Fibroblast of skin of right quadriceps (primary cell): ENCODE data around the gene ZSCAN18.
"Not testable (repeated sequence)": the region's sequence is repeated elsewhere in the genome, so short reads cannot be mapped to it uniquely, and the experiment has no call there.

Source experiments
- DNase-seq: peaks from one replicate; pipeline ENCODE4 v3.0.0-alpha.2; 2013

ZSCAN18 gene

DNA sequence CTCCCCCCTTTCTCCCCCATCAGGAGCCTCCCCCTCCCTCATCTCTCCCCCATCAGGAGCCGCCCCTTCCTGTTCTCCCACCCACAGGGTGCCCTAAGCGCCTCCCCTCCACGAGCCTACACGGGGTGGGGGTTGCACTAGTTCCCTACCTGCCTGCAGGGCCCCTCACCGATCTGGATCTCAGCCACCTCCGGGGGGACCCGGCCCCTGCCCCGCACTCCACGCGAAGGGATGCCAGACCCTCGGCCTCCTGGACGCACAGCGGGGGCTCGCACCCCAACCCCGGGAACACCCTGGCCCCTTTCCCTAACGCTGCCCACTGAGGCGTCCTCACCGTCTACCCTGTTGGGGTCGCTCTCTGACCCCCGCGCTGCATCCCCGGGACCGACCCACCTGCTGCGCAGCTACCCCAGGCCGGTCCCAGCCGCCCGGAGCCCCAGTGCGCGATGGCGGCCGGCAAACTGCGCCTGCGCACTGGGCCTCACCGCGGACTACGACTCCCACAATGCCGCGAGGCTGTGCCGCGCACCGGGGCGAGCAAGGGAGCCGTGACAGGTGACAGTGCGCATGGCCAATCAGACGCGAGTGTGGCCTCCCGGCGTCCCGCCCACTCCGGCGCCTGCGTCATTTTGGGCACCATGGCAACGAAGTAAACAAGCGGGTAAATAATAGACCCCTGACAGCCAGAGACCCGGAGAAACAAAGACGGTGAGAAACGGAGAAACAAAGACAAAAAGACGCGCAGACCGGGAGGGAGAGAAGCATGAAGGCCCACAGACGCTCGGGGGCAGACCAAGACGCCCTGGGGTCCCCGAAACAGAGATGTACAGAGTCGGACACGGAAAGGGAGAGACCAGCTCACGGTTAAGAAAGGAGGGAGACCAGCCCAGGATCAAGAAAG is at the start of gene ZSCAN18:
TSS of gene ZSCAN18 (minus strand) at position 451 of the 901 bp plus-strand sequence. CDS start 7,964 bp downstream, outside the sequence.
- DNase-seq, result peak; percentile 95

DNA sequence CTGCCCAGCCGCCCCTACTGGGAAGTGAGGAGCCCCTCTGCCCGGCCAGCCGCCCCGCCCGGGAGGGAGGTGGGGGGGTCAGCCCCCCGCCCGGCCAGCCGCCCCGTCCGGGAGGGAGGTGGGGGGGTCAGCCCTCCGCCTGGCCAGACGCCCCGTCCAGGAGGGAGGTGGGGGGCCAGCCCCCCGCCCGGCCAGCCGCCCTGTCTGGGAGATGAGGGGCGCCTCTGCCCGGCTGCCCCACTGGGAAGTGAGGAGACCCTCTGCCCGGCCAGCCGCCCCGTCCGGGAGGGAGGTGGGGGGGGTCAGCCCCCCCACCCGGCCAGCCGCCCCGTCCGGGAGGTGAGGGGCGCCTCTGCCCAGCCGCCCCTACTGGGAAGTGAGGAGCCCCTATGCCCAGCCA is 49.4 kb upstream of the ZSCAN18 start:
- not testable (repeated sequence) for DNase-seq

DNA sequence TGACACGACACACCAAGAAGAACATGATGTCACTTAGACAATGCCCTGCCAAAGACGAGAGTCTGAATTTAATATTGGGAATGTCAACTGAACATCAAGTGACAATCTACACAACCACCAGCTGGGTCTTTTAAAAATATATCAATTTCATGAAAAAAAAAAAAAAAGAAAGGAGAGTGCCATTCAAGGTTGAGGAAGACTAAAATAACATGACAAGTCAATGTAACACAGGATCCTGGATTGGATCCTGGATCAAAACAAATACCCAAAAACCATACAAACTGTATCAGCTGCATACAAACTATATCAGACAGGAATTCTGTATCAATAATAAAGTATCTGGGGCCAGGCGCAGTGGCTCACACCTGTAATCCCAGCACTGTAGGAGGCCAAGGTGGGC is 47.8 kb upstream of the ZSCAN18 start:
- no peak for DNase-seq

- DNase-seq, result no peak
Measured at GRCh38 chr19:58134244-58134643, 36.2 kb upstream of the ZSCAN18 start.

GRCh38 chr19:58129284-58129683 is 31.3 kb upstream of the ZSCAN18 start:
- no peak for DNase-seq

DNA sequence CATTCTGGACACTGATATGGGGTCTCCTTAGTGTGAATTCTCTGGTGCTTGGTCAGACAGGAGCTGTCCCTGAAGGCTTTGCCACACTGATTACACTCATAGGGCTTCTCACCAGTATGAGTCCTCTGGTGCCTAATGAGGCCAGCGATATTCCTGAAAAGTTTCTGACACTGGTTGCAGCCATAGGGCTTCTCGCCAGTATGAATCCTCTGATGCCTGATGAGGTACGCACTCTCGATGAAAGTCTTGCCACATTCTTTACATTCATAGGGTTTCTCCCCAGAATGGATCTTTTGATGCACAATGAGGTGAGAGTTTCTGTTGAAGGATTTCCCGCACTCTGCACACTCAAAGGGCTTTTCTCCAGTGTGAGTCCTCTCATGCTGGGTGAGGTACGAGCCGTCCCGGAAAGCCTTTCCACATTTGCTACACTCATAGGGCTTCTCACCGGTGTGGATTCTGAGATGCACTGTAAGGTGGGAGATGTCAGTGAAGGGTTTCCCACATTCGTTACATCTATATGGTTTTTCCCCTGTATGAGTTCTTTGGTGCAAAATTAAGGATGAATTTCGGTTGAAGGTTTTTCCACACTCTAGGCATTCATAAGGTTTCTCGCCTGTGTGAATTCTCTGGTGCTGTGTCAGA is 30.1 kb upstream of the ZSCAN18 start:
- peak; percentile 6 for DNase-seq

DNA sequence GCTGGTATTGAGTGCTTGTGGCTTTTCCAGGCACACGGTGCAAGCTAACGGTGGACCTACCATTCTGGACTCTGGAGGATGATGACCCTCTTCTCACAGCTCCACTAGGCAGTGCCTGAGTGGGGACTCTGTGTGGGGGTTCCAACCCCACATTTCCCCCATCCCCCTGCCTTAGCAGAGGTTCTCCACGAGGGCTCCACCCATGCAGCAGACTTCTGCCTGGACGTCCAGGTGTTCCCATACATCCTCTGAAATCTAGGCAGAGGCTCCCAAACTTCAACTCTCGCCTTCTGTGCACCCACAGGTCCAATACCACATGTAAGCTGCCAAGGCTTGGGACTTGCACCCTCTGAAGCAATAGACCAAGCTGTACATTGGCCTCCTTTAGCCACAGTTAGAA is 25.3 kb upstream of the ZSCAN18 start:
- no peak for DNase-seq

DNA sequence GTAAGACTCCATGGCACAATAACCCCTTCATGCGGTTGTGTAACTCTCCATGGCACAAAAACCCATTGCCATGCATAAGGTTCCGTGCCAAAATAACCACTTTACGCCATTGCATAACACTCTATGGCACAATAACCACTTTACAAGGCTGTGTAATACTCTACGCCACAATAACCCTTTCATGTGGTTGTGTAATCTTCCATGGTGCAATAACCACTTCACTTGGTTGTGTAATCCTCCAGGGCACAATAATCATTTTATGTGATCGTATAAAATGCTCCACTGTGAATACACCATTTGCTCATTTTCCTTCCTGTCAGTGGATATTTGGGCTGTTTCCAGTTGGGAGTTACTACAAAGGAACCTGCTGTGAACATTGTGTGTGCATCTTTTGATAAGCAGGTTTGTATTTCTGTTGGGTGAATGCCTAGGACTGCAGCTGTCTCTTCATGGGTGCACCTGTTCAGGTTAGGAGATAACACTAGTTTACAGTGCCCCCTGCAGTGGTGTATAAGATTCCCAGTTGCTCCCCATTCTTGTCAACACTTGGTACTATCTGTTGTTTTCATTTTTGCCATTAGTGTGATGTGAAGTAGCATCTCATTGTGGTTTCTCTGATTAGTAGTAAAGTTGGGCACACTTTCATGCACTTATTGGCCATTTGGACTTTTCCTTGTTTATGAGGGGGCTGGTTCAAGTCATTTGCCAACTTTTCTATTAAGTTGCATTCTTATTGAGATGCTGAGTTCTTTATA is 21.1 kb upstream of the ZSCAN18 start:
- DNase-seq, result no peak

DNA sequence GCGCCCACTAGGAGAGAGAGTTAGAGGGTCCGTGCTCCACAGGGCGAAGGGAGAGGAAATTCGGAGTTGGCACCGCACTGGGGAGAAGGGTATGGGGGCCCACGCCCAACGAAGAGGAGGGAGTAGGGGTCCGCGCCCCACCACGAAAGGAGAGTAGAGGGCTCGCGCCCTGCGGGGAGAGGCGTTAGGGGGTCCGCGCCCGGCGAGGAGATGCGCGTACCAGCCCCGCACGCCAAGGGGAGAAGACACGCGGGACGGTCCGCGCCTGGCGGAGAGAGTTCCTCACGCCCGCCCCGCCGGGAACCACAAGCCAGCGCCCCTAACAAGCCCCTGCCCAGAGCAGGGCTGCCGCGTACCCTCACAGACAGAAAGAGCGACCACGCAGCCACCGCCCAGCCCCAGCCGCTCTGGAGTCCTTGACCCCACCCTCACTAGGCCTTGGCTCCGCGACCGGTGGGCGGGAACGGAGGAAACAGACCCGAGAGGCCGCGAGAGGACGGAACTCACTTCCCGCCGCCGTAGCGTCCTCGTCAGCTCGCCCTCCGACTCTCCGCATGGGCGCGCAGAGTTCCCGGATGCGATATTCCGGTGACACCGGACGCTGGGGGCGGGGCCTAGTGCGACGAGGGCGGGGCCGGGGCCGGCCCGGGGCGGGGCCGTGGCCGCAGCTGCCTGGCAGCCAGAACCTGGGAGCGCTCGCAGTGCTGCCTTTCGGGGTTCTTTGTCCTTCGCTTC is 20.0 kb upstream of the ZSCAN18 start:
- no peak for DNase-seq

DNA sequence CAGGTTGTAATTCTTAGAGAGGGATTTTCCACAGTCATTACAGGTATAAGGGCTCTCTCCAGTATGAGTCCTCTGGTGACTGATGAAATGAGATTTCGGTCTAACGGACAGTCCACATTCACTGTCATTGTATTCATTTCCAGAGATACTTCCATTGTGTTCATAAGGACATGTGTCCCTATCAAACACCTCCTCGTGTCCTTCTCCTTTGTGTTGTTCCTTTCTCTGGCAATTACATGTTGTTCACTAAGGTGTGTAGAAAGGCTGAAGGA is 10.5 kb upstream of the ZSCAN18 start:
- DNase-seq, result no peak

DNA sequence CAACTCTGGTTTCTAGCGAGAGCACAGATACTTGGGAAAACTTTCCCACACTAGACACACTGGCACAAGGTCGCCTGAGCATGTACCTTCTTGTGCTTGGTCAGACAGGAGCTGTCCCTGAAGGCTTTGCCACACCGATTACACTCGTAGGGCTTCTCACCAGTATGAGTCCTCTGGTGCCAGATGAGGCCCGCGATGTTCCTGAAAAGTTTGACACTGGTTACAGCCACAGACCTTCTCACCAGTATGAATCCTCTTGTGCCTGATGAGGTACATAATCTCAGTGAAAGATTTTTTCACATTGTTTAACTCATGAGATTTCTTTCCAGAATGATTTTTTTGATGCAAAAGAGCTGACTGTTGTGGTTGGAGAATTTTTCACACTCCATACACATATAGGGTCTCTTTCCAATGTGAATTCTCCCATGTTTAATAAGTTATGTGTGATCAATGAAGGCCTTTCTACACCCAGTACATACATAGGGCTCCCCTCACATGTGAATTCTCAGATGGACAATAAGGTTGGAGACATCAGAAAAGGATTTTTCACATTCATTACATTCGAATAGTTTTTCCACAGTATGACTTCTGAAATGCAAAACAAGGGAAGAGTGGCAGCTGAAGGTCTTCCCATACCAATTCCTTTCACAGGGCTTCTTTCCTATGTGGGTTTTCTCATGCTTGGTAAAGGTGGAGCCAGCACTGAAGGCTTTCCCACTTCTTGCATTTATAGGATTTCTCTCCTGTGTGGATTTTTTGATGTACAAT is 9.9 kb upstream of the ZSCAN18 start:
- DNase-seq, result no peak

DNA sequence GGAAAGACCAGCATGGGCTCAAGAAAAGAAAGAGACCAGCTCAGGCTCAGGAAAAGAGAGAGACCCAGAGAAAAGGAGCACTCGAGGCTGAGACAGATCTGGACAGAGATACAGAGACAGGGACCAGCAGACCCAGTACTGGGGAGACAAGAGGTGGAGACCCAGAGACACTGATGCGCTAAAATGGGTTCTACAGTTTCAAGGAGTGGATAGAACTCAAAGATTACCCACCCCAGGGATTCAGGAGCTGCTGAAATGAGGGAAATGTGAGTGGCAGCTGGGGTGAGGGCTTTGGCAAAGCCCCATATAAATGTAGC is 609 bp upstream of the ZSCAN18 start:
- DNase-seq, result no peak

GRCh38 chr19:58097349-58097748 is 682 bp downstream of the ZSCAN18 start:
- no peak for DNase-seq

- DNase-seq, result no peak
Measured at GRCh38 chr19:58096884-58097283, 1.1 kb downstream of the ZSCAN18 start.

GRCh38 chr19:58095328-58095727 is 2.7 kb downstream of the ZSCAN18 start:
- DNase-seq, result no peak

GRCh38 chr19:58093071-58093470 is 5.0 kb downstream of the ZSCAN18 start:
- no peak for DNase-seq

- no peak for DNase-seq
Measured at GRCh38 chr19:58091251-58091995, 6.6 kb downstream of the ZSCAN18 start.

DNA sequence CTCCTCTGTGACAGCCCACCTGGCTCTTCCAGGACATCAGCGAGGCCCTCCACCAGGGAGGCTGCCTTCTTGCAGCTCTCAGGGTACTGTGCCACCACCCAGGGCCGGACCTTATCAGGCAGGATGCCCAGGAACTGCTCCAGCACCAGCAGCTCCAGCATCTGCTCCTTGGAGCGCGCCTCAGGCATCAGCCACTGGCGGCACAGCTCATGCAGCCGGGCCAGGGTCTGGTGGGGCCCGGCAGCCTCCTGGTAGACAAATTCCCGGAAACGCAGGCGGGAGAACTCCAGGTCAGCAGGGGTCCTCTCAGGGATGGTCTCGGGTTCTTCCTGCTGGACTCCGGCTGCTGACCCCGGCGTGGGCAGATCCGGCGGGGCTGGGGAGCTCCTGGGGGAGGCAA is 8.2 kb downstream of the ZSCAN18 start:
- DNase-seq, result no peak

GRCh38 chr19:58088521-58089052 is 9.4 kb downstream of the ZSCAN18 start:
- DNase-seq, result no peak

DNA sequence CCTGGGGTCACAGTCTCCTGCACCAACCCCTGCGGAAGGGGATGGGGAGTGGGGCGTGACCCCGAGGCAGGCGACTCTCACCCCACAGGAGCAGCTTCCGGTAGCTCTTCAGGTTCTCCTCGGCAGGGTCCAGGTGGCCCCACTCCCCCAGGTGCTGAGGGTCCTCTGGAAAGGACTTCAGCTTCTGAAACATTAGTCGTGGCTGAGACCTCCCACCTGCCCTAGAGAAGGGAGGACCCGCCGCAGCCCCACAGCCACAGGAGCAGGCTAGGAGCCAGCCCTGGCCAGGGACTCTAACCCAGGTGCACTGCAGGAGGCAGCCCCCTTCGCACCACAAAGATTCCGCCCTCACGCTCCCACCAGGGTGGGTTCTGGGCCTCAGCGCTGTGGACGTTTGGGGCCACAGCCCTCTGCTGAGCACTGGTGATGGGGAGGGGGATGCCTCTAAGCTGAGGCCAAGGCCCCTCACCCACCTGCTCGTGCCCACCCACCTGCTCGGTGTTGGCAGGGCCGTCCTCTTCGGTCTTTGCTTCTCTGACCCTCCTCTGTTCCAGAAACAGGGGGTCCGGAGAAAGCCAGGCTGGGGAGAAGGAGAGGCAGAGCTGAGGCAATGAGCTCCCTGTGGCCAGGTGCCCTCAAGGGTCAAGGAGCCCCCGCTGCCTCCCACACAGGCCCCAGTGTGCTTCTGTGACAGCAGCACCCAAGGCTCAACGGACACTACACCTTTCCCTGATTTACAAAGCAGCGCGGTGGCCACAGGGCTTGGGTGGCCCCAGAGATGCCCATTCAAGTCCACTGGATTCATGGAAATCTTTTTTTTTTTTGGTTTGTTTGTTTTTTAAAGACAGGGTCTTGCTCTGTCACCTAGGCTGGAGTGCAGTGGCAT is 11.0 kb downstream of the ZSCAN18 start:
- no peak for DNase-seq
